BLaER1 (cell line): ENCODE measurements around the gene BRAT1.

Experiments used
- H3K27ac ChIP-seq: shearing (Covaris generic); formaldehyde crosslinking; 2 replicates; pipeline ENCODE4 v1.8.1; 2022
- H3K27me3 ChIP-seq: shearing (Covaris generic); formaldehyde crosslinking; 2 replicates; pipeline ENCODE4 v1.8.1; 2022
- H3K36me3 ChIP-seq: shearing (Covaris generic); formaldehyde crosslinking; 2 replicates; pipeline ENCODE4 v1.8.1; 2022
- H3K4me1 ChIP-seq: shearing (Covaris generic); formaldehyde crosslinking; 2 replicates; pipeline ENCODE4 v1.8.1; 2022
- H3K4me2 ChIP-seq: shearing (Covaris generic); formaldehyde crosslinking; 2 replicates; pipeline ENCODE4 v1.8.1; 2022
- H3K4me3 ChIP-seq: shearing (Covaris generic); formaldehyde crosslinking; 2 replicates; pipeline ENCODE4 v1.8.1; 2022
- H3K9ac ChIP-seq: shearing (Covaris generic); formaldehyde crosslinking; 2 replicates; pipeline ENCODE4 v1.8.1; 2022
- H3K9me3 ChIP-seq: shearing (Covaris generic); formaldehyde crosslinking; 2 replicates; pipeline ENCODE4 v1.8.1; 2022
- H4K20me1 ChIP-seq: shearing (Covaris generic); formaldehyde crosslinking; 2 replicates; pipeline ENCODE4 v1.8.1; 2022
- Cebpa-rat ChIP-seq: shearing (Covaris generic); IDR thresholded peaks from 2 replicates; pipeline ENCODE4 v1.8.1; 2022

The BRAT1 gene

DNA sequence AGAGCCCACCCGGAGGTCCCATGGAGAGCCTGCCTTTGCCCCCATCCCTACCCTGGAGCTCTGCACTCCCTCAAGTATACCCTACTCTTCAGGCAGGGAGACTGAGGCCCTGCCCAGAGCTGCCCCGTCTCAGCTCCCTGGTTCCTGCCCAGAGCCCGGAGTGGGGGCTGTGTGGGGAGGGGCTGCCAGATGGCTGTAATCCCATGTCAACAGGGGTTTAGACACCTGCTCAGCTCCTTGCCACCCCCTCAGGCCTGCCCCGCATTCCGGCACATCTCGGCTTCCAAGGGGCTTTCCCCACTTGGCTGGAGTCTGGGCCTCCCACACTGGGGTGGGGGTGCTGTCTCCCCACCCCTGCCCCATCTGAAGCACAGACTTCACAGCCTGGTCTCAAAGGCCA lies 56.6 kb downstream of the BRAT1 start:
- H3K9ac ChIP-seq = peak overlapping the region; percentile 36
- no peaks in the 10 kb centered on the region for H3K36me3 ChIP-seq
- peak overlapping the region; percentile 91 for H3K4me2 ChIP-seq
- H3K4me1 ChIP-seq = peaks cover 99% of the 10 kb centered on the region
- H3K4me3 ChIP-seq = peak overlapping the region; percentile 38
- H3K27ac ChIP-seq = peak overlapping the region; percentile 87
- no peaks in the 10 kb centered on the region for H3K9me3 ChIP-seq
- no peaks in the 10 kb centered on the region for H4K20me1 ChIP-seq
- no peak for TF ChIP-seq Cebpa-rat
- no peaks in the 10 kb centered on the region for H3K27me3 ChIP-seq

DNA sequence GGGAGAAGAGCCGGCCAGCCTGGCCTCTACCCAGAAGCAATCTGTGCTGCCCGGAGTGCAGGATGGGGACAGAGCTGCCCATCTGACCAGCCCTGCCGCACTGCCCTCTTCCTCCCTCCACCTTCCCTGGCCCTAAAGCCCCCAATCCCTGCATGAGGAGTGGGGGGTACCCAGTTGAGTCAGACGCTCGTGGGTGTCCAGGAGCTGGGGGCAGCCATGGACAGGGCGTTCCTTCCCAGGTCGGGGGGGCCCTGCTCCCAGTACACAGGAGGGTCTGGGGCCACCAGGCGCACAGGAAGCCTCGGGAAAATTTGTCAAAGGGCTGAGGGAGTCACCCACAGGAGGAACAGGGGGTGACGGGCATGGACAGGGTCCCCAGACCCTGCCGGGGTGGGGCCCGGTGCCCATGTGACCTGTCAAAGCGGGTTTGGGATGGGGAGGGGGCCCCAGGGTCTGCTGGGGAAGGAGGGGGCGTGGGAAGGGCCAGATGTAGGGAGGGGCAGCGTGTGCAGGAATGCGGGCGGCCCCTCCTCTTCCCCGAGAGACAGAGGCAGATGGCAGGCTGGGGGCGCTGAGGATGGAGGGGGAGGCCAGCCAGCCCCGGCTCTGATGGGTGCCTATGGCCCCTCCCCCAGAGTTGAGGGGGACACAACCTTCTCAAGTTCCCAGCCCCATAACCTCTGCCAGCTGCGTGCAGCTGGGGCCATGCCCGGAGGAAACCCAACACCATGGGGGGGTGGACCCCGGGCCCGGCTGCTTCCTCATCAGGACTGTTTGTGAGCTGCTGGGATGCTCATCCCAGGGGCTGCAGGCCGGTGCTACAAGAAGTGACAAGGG lies 57.6 kb downstream of the BRAT1 start:
- H3K9ac ChIP-seq = peak overlapping the region; percentile 36
- no peaks in the 10 kb centered on the region for H4K20me1 ChIP-seq
- peaks cover 99% of the 10 kb centered on the region for H3K4me1 ChIP-seq
- no peaks in the 10 kb centered on the region for H3K27me3 ChIP-seq
- no peaks in the 10 kb centered on the region for H3K36me3 ChIP-seq
- no peaks in the 10 kb centered on the region for H3K9me3 ChIP-seq
- TF ChIP-seq Cebpa-rat = no peak
- peak overlapping the region; percentile 87 for H3K27ac ChIP-seq
- H3K4me2 ChIP-seq = peak overlapping the region; percentile 91
- H3K4me3 ChIP-seq = peak overlapping the region; percentile 38

DNA sequence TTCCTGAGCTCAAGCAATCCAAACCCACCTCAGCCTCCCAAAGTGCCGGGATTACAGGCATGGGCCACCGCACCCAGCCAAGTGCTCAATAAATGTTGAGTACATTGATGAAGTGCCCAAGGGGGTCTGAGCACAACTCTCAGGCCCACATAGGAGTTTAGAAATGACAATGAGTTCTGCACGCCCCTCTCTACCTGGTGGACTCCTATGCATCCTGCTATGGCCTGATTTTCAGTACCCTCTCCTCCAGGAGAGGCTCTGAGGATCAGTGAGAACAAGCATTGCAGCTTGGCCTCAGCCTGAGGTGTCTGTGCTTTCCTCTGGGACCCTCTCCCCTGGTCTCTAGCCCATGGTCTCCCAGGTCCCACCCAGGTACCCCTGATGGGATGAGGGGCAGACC lies 58.3 kb downstream of the BRAT1 start:
- peak overlapping the region; percentile 87 for H3K27ac ChIP-seq
- no peak for TF ChIP-seq Cebpa-rat

DNA sequence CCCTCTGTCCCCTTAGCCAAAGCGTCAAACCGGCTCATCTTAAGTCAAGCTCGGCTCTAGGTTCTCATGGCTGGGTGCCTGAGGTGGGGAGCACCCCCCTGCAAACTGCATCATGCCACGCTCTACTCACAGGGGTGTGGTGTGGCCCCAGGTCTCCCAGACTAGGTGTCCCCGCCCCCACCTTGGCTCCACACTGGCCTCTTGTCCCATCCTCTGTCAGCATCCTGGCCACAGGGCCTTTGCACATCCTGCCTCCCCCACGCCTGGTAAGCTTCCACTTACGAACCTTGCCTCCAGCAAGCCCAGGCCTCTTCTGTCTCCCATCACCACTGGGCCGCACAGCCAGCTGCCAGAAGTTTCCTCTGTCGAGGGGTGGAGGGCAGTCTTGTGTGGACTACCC lies 58.9 kb downstream of the BRAT1 start:
- TF ChIP-seq Cebpa-rat = no peak
- H3K4me2 ChIP-seq = peak overlapping the region; percentile 76
- H3K4me1 ChIP-seq = peaks cover 86% of the 10 kb centered on the region
- H3K4me3 ChIP-seq = no peak overlapping the region
- no peaks in the 10 kb centered on the region for H3K27me3 ChIP-seq
- no peak overlapping the region for H3K9ac ChIP-seq
- no peaks in the 10 kb centered on the region for H4K20me1 ChIP-seq
- H3K36me3 ChIP-seq = no peaks in the 10 kb centered on the region
- no peaks in the 10 kb centered on the region for H3K9me3 ChIP-seq
- H3K27ac ChIP-seq = peak overlapping the region; percentile 24; the same call in 1 of the 2 replicates

More for the DNA sequence above, 58.3 kb downstream of the BRAT1 start:
- Histone ChIP-seq H4K20me1 (no peaks in the 10 kb centered on the region), H3K9ac (peak overlapping the region; percentile 36; the same call in 1 of the 2 replicates), H3K36me3 (no peaks in the 10 kb centered on the region), H3K27me3 (no peaks in the 10 kb centered on the region), H3K9me3 (no peaks in the 10 kb centered on the region), H3K4me2 (peak overlapping the region; percentile 91), H3K4me1 (peaks cover 93% of the 10 kb centered on the region), H3K4me3 (no peak overlapping the region)

DNA sequence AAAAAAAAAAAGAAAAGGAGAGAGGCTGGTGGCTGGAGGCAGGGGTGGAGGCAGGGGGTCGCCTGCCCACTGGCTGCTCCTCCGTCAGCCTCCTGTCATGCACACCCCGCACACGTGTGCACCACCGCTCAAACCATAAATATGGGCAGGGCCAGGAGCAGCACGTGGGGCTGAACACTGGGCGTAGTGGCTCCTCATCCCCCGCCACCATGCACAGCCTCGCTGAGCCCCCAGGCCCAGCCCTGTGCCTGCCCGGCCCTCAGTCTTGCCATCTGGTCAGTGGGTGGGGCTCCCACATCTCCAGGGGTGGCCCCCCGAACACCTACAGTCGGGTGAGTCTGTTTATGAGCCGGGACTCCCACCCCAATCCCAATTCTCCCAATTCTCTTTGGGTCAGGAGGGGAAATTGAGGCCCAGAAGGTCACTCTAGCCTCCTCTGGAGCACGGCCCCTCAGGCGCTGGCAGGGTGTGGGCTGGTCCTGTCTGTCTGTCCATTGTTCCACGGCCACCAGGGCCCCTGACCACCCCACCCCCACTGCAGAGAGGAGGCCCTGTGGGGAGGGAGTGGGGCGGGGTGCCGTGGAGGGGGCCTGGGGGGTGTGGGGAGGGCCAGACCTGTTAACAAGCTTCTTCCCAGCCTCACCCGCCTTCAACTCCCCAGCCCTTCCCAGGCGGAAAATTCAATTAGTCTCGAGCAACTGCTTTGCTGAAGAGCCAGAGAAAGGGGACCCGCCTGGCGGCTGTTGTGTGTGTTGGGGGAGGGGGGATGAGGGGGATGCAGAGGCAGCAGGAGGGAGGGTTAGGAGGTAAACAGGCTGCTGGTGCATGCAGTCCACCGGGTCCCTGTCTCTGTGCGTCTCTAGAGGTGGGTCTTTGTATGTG lies 59.7 kb downstream of the BRAT1 start:
- peaks cover 83% of the 10 kb centered on the region for H3K4me1 ChIP-seq
- H3K36me3 ChIP-seq = no peaks in the 10 kb centered on the region
- no peak overlapping the region for H3K4me3 ChIP-seq
- no peaks in the 10 kb centered on the region for H3K9me3 ChIP-seq
- peak overlapping the region; percentile 76 for H3K4me2 ChIP-seq
- H4K20me1 ChIP-seq = no peaks in the 10 kb centered on the region
- H3K9ac ChIP-seq = no peak overlapping the region
- no peaks in the 10 kb centered on the region for H3K27me3 ChIP-seq
- TF ChIP-seq Cebpa-rat = no peak
- H3K27ac ChIP-seq = peak overlapping the region; percentile 44; the same call in 1 of the 2 replicates

DNA sequence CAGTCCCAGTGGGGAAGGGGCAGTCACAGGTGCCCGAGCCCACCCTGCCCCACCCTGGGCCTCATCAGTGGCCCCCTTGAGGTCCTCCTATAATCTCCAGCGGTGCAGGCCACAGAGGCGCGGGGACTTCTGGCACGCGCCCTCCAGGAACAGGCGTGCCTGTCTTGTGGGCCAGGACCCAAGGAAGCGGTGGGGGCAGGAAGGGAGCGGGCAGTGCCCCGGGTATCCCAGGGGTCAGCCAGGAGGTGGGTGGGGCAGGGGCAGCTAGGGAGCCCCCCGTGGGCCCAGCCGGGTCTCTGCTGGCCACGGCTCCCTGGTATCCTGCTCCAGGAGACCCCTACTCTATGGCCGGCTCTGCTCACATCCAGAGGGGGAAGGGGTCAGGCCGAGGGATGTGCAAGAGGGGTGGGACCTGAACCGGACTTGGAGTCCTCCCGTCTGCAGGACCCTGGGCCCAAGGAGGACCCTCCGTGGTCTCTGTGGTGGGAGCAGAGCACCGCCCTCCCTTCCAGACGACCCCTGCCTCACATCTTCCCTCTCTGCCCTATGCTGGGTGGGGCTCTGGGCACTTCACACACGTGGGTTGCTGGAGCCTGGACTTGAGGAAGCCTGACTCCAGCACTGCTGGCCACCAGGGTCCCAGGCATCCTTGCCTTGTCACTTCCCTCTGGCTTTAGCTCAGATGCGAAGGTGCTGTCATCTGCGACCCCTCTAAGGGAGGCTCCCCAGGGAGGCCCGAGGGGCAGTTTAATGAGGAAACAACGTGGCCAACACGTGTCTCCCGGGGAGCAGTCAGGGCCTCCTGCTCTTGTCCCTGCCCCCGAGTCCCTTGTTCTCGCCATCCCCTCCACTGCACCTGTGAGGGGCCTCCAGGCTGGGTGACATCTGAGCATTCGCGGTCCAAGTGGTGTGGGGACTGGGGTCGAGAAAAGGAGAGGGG lies 60.9 kb downstream of the BRAT1 start:
- H3K36me3 ChIP-seq = no peaks in the 10 kb centered on the region
- H4K20me1 ChIP-seq = no peaks in the 10 kb centered on the region
- peak overlapping the region; percentile 76 for H3K4me2 ChIP-seq
- TF ChIP-seq Cebpa-rat = no peak
- H3K4me1 ChIP-seq = peaks cover 84% of the 10 kb centered on the region
- H3K27ac ChIP-seq = peak overlapping the region; percentile 65
- 0 out of 2 replicates have a peak overlapping the region, but pooled peaks have one; percentile 10 for H3K9ac ChIP-seq
- H3K27me3 ChIP-seq = no peaks in the 10 kb centered on the region
- no peaks in the 10 kb centered on the region for H3K9me3 ChIP-seq
- no peak overlapping the region for H3K4me3 ChIP-seq

DNA sequence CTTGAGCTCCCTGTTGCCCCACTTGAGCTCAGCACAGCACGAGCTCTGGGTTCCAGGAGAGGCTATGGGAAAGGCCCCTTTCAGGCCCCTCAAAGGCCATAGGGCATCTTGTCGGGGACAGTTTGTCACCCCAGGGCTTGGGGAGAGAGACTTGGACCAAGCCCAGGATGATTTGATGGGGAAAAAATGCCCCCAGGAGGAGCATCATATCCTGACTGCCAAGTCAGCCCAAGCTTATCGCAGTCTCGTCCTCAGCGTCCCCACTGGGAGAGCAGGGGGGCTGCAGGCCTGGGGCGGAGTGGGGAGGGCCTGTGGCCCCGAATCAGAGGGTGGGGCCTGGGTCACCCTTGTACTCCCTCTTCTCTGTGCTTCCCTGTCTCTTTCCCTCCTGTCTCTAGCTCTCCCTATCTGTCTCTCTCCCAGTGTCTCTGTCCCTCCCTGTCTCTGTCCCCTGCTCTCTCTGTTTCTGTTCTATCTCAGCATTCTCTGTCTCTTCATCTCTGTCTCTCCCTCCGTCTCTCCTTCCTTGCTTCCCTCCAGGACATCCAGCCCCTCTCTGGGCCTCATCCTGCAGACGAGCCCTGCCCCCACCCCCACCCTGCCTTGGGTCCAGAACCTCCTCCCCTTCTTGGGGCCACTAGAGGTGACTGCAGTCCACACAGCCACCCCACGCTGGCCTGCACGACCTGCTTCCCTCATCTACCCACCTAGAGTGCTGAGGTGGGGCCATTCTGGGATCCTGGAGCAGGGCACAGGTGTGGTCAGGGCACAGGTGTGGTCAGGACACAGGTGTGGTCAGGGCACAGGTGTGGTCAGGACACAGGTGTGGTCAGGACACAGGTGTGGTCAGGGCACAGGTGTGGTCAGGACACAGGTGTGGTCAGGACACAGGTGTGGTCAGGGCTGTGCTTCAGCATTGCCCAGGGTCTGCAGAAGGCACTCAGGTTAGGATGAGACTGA lies 61.8 kb downstream of the BRAT1 start:
- Histone ChIP-seq H3K4me1 (peaks cover 84% of the 10 kb centered on the region), H3K4me3 (no peak overlapping the region), H4K20me1 (no peaks in the 10 kb centered on the region), H3K27ac (peak overlapping the region; percentile 46), H3K9ac (0 out of 2 replicates have a peak overlapping the region, but pooled peaks have one; percentile 8), H3K4me2 (peak overlapping the region; percentile 76), H3K27me3 (no peaks in the 10 kb centered on the region), H3K36me3 (no peaks in the 10 kb centered on the region), H3K9me3 (no peaks in the 10 kb centered on the region)
- TF ChIP-seq Cebpa-rat = no peak

DNA sequence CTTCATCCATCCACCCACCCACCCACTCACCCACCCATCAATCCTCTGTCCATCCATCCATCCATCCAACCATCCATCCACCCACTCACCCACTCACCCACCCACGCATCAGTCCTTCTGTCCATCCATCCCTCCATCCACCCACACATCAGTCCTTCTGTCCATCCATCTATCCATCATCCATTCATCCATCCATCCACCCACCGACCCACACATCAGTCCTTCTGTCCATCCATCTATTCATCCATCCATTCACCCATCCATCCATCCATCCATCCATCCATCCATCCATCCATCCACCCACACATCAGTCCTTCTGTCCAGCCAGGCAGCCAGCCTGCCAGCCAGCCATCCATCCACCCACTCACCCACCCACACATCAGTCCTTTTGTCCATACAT lies 63.3 kb downstream of the BRAT1 start:
- H3K4me2 ChIP-seq = no peak overlapping the region
- no peaks in the 10 kb centered on the region for H4K20me1 ChIP-seq
- no peak overlapping the region for H3K4me3 ChIP-seq
- H3K27ac ChIP-seq = no peak overlapping the region
- H3K9me3 ChIP-seq = no peaks in the 10 kb centered on the region
- TF ChIP-seq Cebpa-rat = no peak
- no peaks in the 10 kb centered on the region for H3K36me3 ChIP-seq
- H3K27me3 ChIP-seq = no peaks in the 10 kb centered on the region
- peaks cover 84% of the 10 kb centered on the region for H3K4me1 ChIP-seq
- no peak overlapping the region for H3K9ac ChIP-seq
